GM18511 (cell line): Measurements from ENCODE around the gene BZW1.

Experiments used
- ATAC-seq: cut with Tn5 transposase; IDR thresholded peaks from one replicate; pipeline ENCODE4 v1.9.1; 2021; ENCODE audit warnings: mild to moderate bottlenecking, moderate library complexity; ENCODE audit not compliant: unreplicated experiment

The BZW1 gene

DNA sequence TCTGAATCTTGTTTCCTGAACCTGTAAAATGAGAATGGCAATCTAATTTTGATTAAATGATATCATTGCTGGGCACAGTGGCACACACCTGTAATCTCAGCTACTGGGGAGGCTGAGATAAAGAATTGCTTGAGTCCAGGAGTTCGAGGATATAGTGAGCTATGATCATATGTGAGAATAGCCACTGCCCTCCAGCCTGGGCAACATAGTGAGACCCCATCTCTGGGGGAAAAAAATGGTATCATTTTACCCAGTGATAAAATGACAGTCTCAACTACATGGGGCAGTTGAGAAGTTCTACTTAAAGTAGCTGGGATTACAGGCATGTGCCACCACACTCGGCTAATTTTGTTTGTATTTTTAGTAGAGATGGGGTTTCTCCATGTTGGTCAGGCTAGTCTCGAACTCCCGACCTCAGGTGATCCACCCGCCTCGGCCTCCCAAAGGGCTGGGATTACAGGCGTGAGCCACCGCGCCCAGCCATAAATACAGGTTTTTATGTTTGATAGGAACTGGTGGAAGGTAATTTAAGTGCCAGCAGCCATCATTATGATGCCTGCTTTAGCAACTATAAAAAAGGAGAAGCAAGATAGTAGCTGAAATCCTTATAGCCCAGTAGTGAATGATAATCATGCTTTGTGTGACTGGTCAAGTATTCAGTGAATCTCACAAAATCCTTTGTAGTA, 17.0 kb downstream of the BZW1 start:
- ATAC-seq, result no peak

DNA sequence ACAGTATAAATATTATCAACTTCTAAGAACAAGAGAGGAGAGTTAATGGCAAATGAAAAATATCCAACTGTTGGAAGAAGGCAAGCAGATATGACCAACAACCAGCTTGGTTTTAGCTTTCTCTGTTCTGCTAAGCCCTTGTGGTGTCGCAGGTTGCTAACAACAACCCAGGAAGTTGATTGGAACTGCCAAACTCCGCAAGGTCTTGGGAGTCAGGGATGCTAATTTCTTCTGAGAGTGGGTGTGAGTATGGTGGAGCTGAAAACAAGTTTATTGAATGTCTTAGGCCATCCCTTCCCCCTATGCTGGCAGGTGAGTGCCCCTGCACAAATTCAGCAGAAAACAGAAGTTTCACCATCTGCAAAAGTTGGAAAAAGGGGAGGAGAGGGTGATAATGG, 17.5 kb downstream of the BZW1 start:
- ATAC-seq, result no peak

DNA sequence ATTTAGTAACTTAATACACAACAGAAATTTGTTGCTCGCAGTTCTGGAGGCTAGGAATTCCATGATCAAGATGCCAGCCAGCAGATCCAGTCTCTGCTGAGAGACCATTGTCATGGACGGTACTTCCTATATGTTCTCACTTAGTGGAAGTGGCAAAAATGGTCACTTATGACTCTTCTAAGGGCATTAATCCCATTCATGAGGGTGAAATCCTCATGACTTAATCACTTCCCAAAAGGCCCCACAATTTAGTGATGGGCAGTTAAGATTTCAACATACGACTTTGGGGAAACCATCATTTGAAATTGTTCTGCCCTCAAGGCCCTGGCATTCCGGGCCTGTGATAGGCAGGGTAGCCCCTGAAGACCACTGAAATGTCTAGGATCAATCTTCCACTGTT, 23.0 kb downstream of the BZW1 start:
- no peak for ATAC-seq

DNA sequence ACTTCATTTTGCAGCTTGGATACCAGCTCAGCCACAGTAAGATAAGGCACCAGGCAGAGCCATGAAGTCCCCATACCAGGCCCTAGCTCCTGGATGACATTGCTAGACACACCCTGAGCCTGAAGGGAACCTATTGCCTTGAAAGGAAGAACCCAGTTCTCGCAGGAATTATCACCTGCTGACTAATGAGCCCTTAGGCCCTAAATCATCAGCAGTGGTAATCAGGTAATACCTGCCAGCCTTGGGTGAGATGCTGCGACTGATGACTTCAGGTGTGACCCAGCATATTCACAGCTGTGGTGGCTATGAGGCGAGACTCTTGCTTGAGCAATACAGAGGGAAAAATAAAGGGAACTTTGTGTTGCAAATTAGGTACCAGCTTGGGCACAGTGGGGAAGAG, 27.8 kb downstream of the BZW1 start:
- ATAC-seq, result no peak

DNA sequence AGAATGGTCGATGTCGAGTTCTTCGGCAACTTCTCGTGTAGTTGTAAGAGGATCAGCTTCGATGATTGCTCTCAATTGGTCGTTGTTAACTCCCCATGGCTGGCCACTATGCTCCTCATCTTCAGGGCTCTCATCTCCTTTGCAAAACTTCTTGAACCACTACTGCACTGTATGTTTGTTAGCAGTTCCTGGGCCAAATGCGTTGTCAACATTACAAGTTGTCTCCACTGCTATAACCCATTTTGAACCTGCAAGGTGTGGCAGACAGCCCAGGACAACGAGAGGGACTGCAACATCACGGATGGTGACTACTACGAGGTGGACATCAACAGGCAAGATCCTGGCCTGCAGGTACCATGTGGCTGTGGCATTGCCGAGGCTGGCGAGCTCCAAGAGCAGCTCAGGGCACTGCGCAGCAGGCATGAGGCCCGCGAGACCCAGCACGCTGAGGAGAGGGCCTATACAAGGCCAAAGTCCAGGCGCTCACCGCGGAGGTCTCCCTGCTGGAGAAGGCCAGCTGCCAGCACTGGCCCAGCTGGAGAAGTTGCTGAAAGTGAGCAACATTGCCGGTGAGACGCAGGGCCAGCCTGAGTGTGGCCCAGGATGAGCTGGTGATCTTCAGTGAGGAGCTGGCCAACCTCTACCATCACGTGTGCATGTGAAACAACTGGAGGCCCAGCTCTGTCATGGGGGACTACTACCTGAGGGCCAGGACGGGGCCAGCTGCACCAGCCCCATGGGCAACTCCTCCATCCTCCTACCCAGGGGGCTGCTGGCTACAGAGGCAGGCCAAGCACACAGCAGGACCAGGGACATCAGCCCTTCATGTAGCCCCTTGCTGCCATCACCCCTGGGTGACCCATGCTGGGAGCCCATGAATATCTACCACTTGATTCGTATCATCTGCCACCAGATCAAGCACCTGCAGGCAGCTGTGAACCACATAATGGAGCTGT, 32.6 kb downstream of the BZW1 start:
- ATAC-seq, result no peak

DNA sequence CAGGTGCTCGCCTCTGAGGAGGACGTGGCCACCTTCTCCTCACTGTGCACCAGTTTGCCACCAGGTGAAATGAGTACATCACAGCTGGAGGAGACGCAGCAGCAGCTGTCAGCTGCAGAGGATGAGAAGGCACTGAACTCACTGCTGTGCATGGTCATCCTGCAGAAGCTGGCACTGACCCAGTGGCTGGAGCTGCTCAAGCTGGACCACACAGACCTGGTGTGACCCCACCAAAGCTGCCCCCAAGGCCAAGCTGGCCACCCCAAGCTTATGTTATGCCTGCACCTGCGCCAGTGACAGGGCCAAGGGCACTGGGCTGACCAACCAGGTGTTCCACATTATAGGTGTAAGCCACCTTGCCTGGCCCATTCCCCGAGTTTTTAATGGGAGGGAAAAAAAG, 33.5 kb downstream of the BZW1 start:
- no peak for ATAC-seq

DNA sequence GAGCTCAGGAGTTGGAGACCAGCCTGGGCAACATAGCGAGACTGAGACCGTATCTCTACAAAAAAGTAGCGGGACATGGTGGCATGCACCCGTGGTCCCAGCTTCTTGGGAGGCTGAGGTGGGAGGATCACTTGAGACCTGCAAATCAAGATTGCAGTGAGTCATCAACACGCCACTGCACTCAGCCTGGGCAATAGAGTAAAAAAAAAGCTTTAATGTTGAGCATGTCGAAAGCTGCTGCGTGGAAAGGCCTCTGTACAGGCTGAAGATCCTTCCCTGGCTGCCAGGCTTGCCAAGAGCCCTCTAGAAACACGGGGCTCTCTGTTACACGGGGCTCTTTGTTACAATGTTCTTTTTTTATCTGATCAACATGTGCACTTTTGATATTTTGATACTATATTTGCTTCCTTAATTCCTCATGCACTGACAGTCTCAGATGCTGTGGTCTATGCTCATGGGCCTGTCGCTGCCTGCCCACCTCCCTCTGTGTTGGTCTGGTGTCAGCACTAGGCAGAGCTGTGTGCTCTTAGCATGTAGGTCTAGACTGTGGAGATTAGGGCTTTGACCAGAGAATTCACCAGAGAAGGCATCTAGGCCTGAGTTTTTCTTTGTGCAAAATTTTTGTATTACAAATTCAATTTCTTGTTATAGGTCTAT, 34.1 kb downstream of the BZW1 start:
- no peak for ATAC-seq

DNA sequence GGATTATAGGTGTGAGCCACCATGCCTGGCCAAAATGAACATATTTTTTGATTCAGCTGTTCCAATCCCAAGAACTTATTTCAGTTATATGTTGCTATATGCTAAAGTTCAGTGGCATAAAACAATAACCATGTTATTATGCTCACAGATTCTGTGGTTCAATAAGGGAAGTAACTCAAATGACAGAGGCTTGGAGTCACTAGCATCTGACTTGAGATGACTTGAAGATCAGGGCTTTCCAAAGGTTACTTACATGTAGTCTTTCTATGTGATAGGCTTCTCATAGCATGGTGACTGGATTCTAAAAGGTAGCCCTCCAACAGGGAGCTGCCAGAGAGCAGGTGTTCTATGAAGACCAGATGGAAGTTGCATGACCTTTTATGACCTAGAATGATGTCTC, 35.6 kb downstream of the BZW1 start:
- ATAC-seq, result no peak

DNA sequence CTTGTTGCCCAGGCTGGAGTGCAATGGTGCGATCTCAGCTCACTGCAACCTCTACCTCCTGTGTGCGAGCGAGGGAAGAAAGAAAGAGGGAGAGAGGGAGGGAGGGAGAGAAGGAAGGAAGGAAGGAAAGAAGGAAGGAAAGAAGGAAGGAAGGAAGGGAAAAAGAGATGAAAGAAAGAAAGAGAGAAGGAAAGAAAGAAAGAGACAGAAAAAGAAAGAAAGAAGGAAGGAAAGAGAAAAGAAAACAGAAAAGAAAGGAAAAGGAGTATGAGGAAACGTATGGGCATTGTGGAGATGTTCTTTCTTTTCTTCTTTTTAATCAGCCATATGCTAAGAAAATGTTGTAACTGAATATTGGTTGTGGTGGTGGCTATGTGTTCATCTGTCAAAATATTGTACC, 36.2 kb downstream of the BZW1 start:
- no peak for ATAC-seq

DNA sequence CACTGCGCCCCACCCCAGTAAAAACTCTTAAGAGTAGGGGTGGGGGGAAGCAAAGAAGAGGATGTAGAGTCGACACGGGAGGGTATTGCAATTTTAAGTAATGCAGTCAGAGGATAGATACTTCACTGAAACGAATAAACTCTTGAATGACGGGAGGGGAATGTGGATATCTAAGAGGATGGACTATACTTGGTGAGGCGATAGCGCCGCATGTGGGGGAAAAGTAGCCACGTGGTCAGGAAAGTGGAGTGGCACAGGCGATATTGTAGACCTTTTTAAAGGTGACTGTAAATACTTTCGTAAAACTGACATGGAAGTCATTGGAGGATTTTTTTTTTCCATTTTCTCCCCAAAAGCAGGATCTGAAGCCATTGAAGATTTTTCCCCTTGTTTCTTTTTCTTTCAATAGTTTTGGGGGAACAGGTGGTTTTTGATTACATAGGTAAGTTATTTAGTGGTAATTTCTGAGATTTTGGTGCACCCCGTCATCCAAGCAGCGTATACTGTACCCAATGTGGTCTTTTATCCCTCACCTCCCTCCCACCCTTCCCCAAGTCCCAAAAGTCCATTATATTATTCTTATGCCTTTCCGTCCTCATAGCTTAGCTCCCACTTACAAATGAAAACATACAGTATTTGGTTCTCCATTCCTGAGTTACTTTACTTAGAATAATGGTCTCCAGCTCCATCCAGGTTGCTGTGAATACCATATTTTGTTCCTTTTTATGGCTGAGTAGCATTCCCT, 39.0 kb downstream of the BZW1 start:
- no peak for ATAC-seq

DNA sequence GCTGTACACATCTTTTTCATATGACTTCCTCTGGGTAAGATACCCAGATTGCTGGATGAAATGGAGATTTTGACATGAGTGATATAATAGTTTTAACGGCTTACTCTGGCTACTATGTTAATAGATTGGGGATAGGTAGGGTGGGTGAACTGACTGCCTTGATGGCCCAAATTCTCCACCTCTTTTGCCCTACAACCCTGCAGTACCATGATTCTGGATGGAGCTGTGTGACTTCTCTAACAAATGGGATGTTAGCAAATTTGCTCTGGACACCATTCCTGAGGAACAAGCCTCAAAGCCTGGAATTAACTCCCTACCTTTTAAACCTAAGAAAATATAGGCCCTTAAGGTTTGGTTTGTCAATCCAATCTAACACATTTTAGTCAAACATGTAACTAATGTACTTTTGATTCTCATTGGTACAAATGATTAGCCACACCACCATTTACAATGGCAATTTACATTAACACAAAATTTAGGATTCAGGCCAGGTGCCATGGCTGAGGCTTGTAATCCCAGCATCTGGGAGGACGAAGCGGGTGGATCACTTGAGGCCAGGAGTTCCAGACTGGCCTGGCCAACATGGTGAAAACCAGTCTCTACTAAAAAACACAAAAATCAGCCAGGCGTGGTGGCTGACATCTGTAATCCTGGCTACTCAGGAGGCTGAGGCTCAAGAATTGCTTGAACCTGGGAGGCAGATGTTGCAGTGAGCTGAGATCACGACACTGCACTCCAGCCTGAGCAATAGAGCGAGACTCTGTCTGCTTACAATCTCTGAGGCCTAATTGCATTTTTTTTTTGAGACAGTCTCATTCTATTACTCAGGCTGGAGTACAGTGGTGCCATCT, 39.9 kb downstream of the BZW1 start:
- no peak for ATAC-seq

DNA sequence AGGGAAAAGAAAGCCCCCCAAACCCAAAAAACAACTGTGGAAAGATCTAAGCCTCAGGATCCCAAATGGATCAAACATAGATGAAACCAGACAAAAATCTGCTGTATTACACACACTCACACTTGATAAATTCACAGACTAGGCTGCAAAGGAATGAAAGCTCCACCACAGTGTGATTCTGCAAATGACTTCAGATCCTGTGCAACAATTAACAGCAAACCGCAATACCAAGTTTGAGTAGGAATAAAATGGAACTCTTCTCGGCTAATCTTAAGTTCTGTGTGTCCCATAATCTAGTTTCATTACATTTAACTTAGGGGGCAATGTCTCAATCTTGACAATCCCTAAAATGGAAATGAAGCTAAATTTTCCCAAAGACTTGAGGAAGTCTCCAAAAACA, 40.9 kb downstream of the BZW1 start:
- ATAC-seq, result no peak

DNA sequence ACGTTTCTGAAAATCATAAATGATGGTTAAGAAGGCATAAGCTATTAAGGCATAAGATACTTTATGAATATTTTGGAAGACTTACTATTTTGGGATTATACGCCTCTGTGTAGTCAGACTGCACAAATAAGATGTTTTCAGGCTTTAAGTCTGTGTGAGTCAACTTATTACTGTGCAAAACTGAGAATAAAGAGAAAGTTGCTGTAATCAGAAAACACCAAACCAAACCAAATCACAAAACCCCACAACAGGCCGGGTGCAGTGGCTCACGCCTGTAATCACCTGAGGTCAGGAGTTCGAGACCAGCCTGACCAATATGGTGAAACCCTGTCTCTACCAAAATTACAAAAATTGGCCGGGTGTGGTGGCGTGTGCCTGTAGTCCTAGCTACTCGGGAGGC, 45.1 kb downstream of the BZW1 start:
- ATAC-seq, result no peak

DNA sequence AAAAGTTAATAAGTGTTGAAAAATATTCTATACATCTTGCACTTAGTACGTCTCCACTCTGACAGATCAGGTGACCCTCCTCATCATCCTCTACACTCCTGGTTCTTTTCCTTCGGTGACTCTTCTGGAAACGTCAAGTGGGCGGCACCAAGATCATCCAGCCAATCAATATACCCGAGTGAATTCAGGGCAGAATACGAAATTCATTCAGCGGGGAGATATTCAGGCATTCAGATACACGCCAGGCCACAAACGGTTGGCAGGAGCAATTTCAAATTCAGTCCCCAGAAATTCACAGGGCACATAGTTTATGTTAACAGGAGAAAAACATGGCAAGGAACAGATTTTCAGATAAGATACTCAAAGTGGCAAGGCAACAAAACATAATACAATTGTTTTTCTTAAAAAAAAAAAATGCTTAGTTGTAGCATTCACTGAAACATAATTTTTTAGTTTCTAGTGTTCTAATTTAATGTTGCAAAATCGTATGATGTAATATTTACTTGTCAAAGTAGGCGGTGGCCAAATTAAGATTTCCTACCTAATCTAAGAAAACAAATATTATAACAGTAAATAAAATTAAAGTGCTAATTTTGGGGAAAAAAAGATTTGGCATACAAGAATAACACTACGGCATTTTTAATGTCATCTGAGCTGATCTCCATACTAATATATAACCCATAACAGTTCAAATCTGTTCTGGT, 48.5 kb downstream of the BZW1 start:
- no peak for ATAC-seq

DNA sequence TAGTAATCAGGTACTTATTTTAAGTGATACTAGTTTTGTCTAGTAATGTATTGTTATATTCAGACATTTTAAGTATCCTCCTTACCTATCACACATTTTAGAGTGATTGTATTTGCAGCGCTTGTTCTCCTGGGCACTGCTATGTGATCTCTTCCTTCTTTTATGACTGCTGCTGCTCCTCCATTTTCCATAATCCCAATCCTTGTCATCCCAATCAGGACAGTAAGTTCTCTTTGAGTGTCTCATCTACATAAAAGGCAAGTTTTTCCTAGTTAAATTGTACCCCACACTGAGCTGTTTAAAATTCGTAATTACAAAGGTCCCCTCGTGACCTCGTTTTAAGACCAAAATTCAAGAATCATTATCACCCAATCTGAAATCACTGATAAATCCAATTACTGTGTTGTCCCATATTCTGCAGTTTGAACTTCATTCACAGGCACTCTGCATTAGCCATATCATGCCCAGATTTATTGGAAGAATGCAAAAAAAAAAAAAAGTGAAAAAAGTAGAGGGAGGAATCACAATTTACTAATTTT, 50.0 kb downstream of the BZW1 start:
- no peak for ATAC-seq

DNA sequence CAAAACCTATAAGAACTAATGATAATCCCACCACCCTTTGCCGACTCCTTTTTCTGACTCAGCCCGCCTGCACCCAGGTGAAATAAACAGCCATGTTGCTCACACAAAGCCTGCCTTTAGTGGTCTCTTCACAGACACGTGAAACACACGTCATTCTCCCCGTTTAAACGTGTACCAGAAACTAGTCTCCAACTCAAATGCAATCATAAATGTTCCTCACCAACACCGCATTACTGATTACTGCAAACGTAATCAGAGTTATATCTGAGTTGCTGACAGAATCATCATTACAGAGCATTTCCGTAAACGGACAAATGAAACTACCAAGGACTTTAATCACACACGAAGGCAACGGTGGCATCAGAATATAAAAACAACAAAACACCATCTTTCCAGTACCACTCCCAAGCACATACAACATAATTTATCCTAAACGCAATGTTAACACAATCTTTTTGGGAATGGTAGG, 50.9 kb downstream of the BZW1 start:
- ATAC-seq, result no peak

DNA sequence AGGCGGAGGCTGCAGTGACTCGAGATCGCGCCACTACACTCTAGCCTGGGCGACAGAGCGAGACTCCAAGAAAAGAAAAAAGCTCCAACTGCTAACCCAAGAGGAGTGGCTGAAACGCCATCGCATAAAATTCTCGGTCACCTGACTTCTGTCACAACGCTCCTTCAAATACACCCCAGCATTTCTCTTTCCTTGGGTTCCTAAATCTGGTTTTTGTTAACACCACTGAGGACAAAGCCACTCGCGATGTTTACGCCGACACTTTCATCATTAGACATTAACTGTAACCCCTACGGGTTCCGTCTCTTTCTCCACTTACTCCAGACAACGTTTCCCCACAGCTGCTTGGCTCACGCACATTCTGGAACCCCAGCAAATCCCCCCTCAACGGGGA, 52.1 kb downstream of the BZW1 start:
- ATAC-seq, result peak; percentile 23

DNA sequence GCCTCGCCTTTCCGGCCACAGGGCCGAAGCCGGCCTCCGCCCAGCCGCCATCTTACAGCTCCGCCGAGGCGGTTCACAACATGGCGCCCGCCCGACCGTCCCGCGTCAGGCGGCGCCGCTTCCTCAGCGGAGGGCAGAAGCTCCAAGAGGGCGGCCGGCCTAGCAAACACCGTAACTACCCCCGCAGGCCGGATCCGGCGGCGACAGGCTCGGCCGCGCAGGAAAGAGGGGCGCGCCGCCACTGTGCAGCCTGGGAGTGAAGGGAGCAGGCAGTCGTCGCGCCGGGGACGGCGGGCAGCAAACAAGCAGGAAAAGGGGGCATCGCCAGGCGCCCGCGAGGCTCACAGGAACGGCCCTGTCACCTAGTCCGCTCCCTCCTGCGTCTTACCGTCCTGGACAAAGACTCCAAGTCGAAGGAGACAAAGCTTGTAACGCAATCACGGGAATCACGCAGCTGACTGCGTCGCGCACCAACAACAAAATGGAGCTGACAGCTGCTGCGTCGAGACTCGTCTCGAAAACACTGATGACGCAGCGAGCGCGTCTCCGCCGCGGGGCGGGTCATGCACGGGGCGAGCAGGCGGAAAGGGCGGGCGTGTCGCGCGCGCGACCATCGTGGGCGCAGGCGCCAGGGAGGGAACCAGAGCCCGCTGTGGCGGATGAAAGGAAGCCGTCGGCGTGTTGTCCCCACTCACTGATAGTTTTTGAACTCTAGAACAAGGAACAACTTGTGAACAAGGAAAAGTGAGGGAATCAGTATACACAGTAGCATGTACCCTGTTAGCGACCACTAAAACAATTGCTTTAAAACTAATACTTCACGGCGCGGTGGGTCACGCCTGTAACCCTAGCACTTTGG, 52.7 kb downstream of the BZW1 start, which contains the start of gene CLK1:
TSS of gene CLK1 (minus strand) at position 483 of the 859 bp plus-strand sequence. CDS start 2,796 bp downstream, outside the sequence.
- ATAC-seq, result peak; percentile 77
